Bladder microvascular endothelial cell (primary cell): ENCODE results near the gene BEST1. TPM values are rescaled to one million over a fixed set of nuclear protein-coding genes. Genes with fewer than 3 reads are reported as not detected.

Experiments
- total RNA-seq: library from RNA; depleted of rRNA; stranded (reverse); fragments of >200 nt; gene quantifications from 2 replicates; pipeline ENCODE4 v1.2.3, GENCODE V29; 2014

Gene BEST1
- total RNA-seq: under 0.01 TPM in 1 of 2 replicates, not detected in the other

GRCh38 chr11:61950035-61950547, at the start of gene BEST1:
Gene BEST1, plus strand, starts transcription at chr11:61950351. Its CDS starts 1,456 bp downstream, at chr11:61951807.

GRCh38 chr11:61917334-61918109, 32.6 kb upstream of the BEST1 start, which contains the start of gene RAB3IL1:
Gene RAB3IL1, minus strand, starts transcription at chr11:61917566. Its CDS starts 199 bp downstream, at chr11:61917367.

GRCh38 chr11:61967116-61967923, 17.2 kb downstream of the BEST1 start, which contains the start of gene FTH1:
Gene FTH1, minus strand, starts transcription at chr11:61967634. Its CDS starts 209 bp downstream, at chr11:61967425.

Other genes starting within 250 kb of the BEST1 start
- gene MYRF, start 197.7 kb upstream of the BEST1 start, total RNA-seq: 0.49 and 1.0 TPM in 2 replicates
- 71.4 and 84.5 TPM in 2 replicates for gene TMEM258, start 157.8 kb upstream of the BEST1 start, total RNA-seq
- 31.9 and 34.8 TPM in 2 replicates for gene FEN1, start 157.4 kb upstream of the BEST1 start, total RNA-seq
- gene FADS1, start 133.3 kb upstream of the BEST1 start, total RNA-seq: 35.7 and 38.7 TPM in 2 replicates
- 52.3 and 121 TPM in 2 replicates for gene FADS2, start 122.1 kb upstream of the BEST1 start, total RNA-seq
- gene FADS3, start 58.8 kb upstream of the BEST1 start, total RNA-seq: 310 and 374 TPM in 2 replicates
- 1.6 and 2.8 TPM in 2 replicates for gene RAB3IL1, start 32.8 kb upstream of the BEST1 start, total RNA-seq
- 497 and 1,879 TPM in 2 replicates for gene FTH1, start 17.3 kb downstream of the BEST1 start, total RNA-seq
- 18.5 and 26.2 TPM in 2 replicates for gene INCENP, start 173.7 kb downstream of the BEST1 start, total RNA-seq
- not detected in 2 replicates for gene SCGB1D1, start 239.9 kb downstream of the BEST1 start, total RNA-seq